GM23338 (cell line): ENCODE data around the gene AIG1. TPM values are rescaled to one million over a fixed set of nuclear protein-coding genes. Genes with fewer than 3 reads are reported as not detected.

Source experiments
- ATAC-seq: fragments of 200-7000 bp; cut with Tn5 transposase; 3 replicates; pipeline ENCODE4 v1.9.1; 2020
- DNase-seq: peaks from one replicate; pipeline ENCODE4 v3.0.0-alpha.2; 2015; ENCODE audit warnings: low spot score
- H2AFZ ChIP-seq: fragments of 200-600 bp; sonication (generic); 2 replicates; pipeline ENCODE4 v1.8.0; 2016; ENCODE audit warnings: antibody characterized with exemption, mild to moderate bottlenecking, moderate library complexity
- H3F3A ChIP-seq: fragments of 200-600 bp; sonication (generic); replicated peaks from 2 replicates; pipeline ENCODE4 v1.8.0; 2017; ENCODE audit warnings: antibody characterized with exemption, mixed run types, low read depth
- H3K27ac ChIP-seq: fragments of 200-600 bp; sonication (generic); 2 replicates; pipeline ENCODE4 v1.6.1; 2016; ENCODE audit warnings: low read depth
- H3K27me3 ChIP-seq: fragments of 200-600 bp; sonication (generic); 2 replicates; pipeline ENCODE4 v1.8.0; 2016; ENCODE audit warnings: mild to moderate bottlenecking, mixed run types, moderate library complexity; ENCODE audit not compliant: insufficient read depth
- H3K36me3 ChIP-seq: fragments of 200-600 bp; sonication (generic); 2 replicates; pipeline ENCODE4 v1.8.0; 2016; ENCODE audit warnings: mild to moderate bottlenecking; ENCODE audit not compliant: insufficient read depth
- H3K4me1 ChIP-seq: fragments of 200-600 bp; sonication (generic); 2 replicates; pipeline ENCODE4 v1.8.0; 2016; ENCODE audit warnings: mild to moderate bottlenecking, moderate library complexity; ENCODE audit not compliant: insufficient read depth
- H3K4me2 ChIP-seq: fragments of 200-600 bp; sonication (generic); 2 replicates; pipeline ENCODE4 v1.7.1; 2017; ENCODE audit warnings: mixed run types
- H3K4me3 ChIP-seq: fragments of 200-600 bp; sonication (generic); 2 replicates; pipeline ENCODE4 v1.6.1; 2016; ENCODE audit warnings: mixed run types
- H3K79me2 ChIP-seq: fragments of 200-600 bp; sonication (generic); replicated peaks from 2 replicates; pipeline ENCODE4 v1.8.0; 2017; ENCODE audit warnings: mild to moderate bottlenecking; ENCODE audit not compliant: insufficient read depth
- H3K9me2 ChIP-seq: fragments of 200-600 bp; sonication (generic); 2 replicates; pipeline ENCODE4 v1.8.0; 2017; ENCODE audit not compliant: insufficient read depth
- H4K20me1 ChIP-seq: fragments of 200-600 bp; sonication (generic); replicated peaks from 2 replicates; pipeline ENCODE4 v1.8.0; 2017; ENCODE audit warnings: mild to moderate bottlenecking; ENCODE audit not compliant: insufficient read depth
- H3K27ac Mint-ChIP-seq: 2 replicates; pipeline ENCODE4 v1.8.0; 2020; ENCODE audit warnings: inconsistent platforms, mild to moderate bottlenecking, moderate library complexity, mixed read lengths
- H3K27me3 Mint-ChIP-seq: 3 replicates; pipeline ENCODE4 v1.8.0; 2022; ENCODE audit warnings: low read depth, mild to moderate bottlenecking, moderate library complexity, mixed read lengths, inconsistent platforms; ENCODE audit not compliant: insufficient read depth, poor library complexity
- H3K36me3 Mint-ChIP-seq: 3 replicates; pipeline ENCODE4 v1.8.0; 2021; ENCODE audit warnings: low read depth, mild to moderate bottlenecking, inconsistent platforms, moderate library complexity, mixed read lengths
- H3K4me1 Mint-ChIP-seq: 3 replicates; pipeline ENCODE4 v1.8.0; 2020; ENCODE audit warnings: mild to moderate bottlenecking, inconsistent platforms, mixed read lengths
- H3K4me3 Mint-ChIP-seq: 3 replicates; pipeline ENCODE4 v1.8.0; 2021; ENCODE audit warnings: moderate library complexity, mild to moderate bottlenecking, inconsistent platforms, mixed read lengths
- H3K9me3 Mint-ChIP-seq: 3 replicates; pipeline ENCODE4 v1.8.0; 2020; ENCODE audit warnings: moderate library complexity, mild to moderate bottlenecking, inconsistent platforms, mixed read lengths
- CREB1 ChIP-seq: fragments of 250-450 bp; sonication (Bioruptor Pico); IDR thresholded peaks from 2 replicates; pipeline ENCODE4 v1.5.0; 2020; ENCODE audit warnings: low read depth, mild to moderate bottlenecking, moderate library complexity
- ETS1 ChIP-seq: IDR thresholded peaks from 2 replicates; pipeline ENCODE4 v1.6.1; 2016; ENCODE audit warnings: antibody characterized with exemption
- EZH2 ChIP-seq: fragments of 200-600 bp; sonication (generic); IDR thresholded peaks from one replicate; pipeline ENCODE4 v1.8.0; 2017; ENCODE audit warnings: antibody characterized with exemption, mild to moderate bottlenecking, low read depth; ENCODE audit not compliant: unreplicated experiment
- EZH2phosphoT487 ChIP-seq: fragments of 200-600 bp; sonication (generic); IDR thresholded peaks from one replicate; pipeline ENCODE4 v1.8.1; 2018; ENCODE audit warnings: antibody characterized with exemption; ENCODE audit not compliant: unreplicated experiment
- JUNB ChIP-seq: IDR thresholded peaks from one replicate; pipeline ENCODE4 v1.6.1; 2016; ENCODE audit warnings: antibody characterized with exemption; ENCODE audit not compliant: unreplicated experiment
- NANOG ChIP-seq: IDR thresholded peaks from 2 replicates; pipeline ENCODE4 v1.6.1; 2016; ENCODE audit warnings: antibody characterized with exemption, borderline replicate concordance
- POLR2AphosphoS5 ChIP-seq: IDR thresholded peaks from 2 replicates; pipeline ENCODE4 v1.6.1; 2016; ENCODE audit warnings: antibody characterized with exemption, low read depth
- STAT1 ChIP-seq: IDR thresholded peaks from one replicate; pipeline ENCODE4 v1.6.1; 2016; ENCODE audit warnings: antibody characterized with exemption; ENCODE audit not compliant: unreplicated experiment
- ZNF114 ChIP-seq: fragments of 250-450 bp; sonication (Bioruptor Pico); IDR thresholded peaks from 2 replicates; pipeline ENCODE4 v1.5.0; 2020; ENCODE audit warnings: mild to moderate bottlenecking, moderate library complexity
- ZNF331 ChIP-seq: fragments of 250-450 bp; sonication (Bioruptor Pico); IDR thresholded peaks from 2 replicates; pipeline ENCODE4 v1.5.0; 2020; ENCODE audit warnings: low read depth, mild to moderate bottlenecking, moderate library complexity
- polyA plus RNA-seq: library from polyadenylated mRNA; unstranded; fragments of >200 nt; fragmentation: Nextera tagmentation; extraction: Ambion mirVana; gene quantifications from 2 replicates; pipeline ENCODE4 v1.2.1, GENCODE V29; 2016
- total RNA-seq: library from RNA; depleted of rRNA; stranded (reverse); fragments of >200 nt; shearing (Covaris generic); gene quantifications from 2 replicates; pipeline ENCODE4 v1.2.3, GENCODE V29; 2014

The AIG1 gene
- total and polyA plus RNA-seq, 2 experiments from 2014 or later = 65.2 to 88.4 TPM

GRCh38 chr6:143151381-143151780 lies 90.7 kb downstream of the AIG1 start:
- Histone ChIP-seq H3K27ac (no peak overlapping the region), H3K36me3 (no peaks in the 10 kb centered on the region), H3K27me3 (no peaks in the 10 kb centered on the region), H3K9me2 (no peaks in the 10 kb centered on the region), H3K79me2 (0 out of 2 replicates have a peak, but pooled peaks cover 2% of the 10 kb centered on the region), H4K20me1 (peaks cover 3% of the 10 kb centered on the region; the same call in 1 of the 2 replicates), H3K4me2 (no peak overlapping the region), H2AFZ (no peak overlapping the region), H3F3A (no peaks in the 10 kb centered on the region), H3K4me1 (no peaks in the 10 kb centered on the region), H3K4me3 (no peak overlapping the region)
- no peaks in the 10 kb centered on the region for H3K4me1 Mint-ChIP-seq
- no peak for ATAC-seq
- H3K4me3 Mint-ChIP-seq = no peak overlapping the region
- H3K36me3 Mint-ChIP-seq = peaks cover 14% of the 10 kb centered on the region; the same call in 2 of the 3 replicates
- no peaks in the 10 kb centered on the region for H3K27me3 Mint-ChIP-seq
- H3K9me3 Mint-ChIP-seq = no peaks in the 10 kb centered on the region
- TF ChIP-seq STAT1 = no peak
- no peak for TF ChIP-seq JUNB
- no peak for TF ChIP-seq EZH2phosphoT487
- no peak for TF ChIP-seq EZH2
- no peak for TF ChIP-seq ETS1
- no peak for TF ChIP-seq ZNF331 (CRISPR knock-in tag)
- no peak for TF ChIP-seq POLR2AphosphoS5
- no peak overlapping the region for H3K27ac Mint-ChIP-seq
- no peak for DNase-seq

DNA sequence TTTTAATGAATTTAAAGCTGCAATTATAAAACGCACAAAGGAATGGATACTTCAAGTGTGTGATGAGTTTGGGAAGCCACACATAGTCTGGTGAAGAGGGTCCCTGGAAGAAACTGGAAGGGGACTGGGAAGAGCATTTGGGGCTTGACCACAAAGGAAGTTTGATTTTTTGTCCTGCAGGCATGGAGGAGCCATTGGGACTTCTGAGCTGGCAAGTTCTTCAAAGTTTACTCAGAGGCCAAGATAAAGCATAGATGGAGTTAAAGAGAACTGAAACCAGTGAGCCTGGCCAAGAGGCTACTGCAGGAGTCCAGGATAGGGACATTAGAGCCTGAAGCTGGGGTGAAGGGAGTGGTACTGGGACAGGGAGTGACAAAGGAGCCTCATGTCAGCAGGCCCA lies 95.0 kb downstream of the AIG1 start:
- Mint-ChIP-seq H3K27ac (no peak overlapping the region), H3K4me3 (no peak overlapping the region), H3K9me3 (no peaks in the 10 kb centered on the region), H3K27me3 (no peaks in the 10 kb centered on the region), H3K36me3 (no peaks in the 10 kb centered on the region), H3K4me1 (no peaks in the 10 kb centered on the region)
- H3K9me2 ChIP-seq = no peaks in the 10 kb centered on the region
- no peaks in the 10 kb centered on the region for H3K36me3 ChIP-seq
- TF ChIP-seq ZNF331 (CRISPR knock-in tag) (no peak), EZH2phosphoT487 (no peak), JUNB (no peak)
- H3F3A ChIP-seq = no peaks in the 10 kb centered on the region
- peaks cover 3% of the 10 kb centered on the region; the same call in 1 of the 2 replicates for H4K20me1 ChIP-seq
- H3K27ac ChIP-seq = no peak overlapping the region
- no peaks in the 10 kb centered on the region for H3K27me3 ChIP-seq
- no peak overlapping the region for H2AFZ ChIP-seq
- H3K4me2 ChIP-seq = no peak overlapping the region
- 0 out of 2 replicates have a peak, but pooled peaks cover 2% of the 10 kb centered on the region for H3K79me2 ChIP-seq
- H3K4me1 ChIP-seq = no peaks in the 10 kb centered on the region
- DNase-seq (no peak), ATAC-seq (no peak)
- no peak overlapping the region for H3K4me3 ChIP-seq

- Mint-ChIP-seq H3K27me3 (no peaks in the 10 kb centered on the region), H3K27ac (no peak overlapping the region), H3K36me3 (no peaks in the 10 kb centered on the region), H3K4me3 (no peak overlapping the region), H3K9me3 (no peaks in the 10 kb centered on the region), H3K4me1 (no peaks in the 10 kb centered on the region)
- no peak overlapping the region for H3K27ac ChIP-seq
- H3F3A ChIP-seq = no peaks in the 10 kb centered on the region
- no peaks in the 10 kb centered on the region for H3K27me3 ChIP-seq
- ATAC-seq (no peak), DNase-seq (no peak)
- no peak overlapping the region for H3K4me2 ChIP-seq
- H4K20me1 ChIP-seq = 0 out of 2 replicates have a peak, but pooled peaks cover 3% of the 10 kb centered on the region
- H3K4me3 ChIP-seq = no peak overlapping the region
- 0 out of 2 replicates have a peak, but pooled peaks cover 2% of the 10 kb centered on the region for H3K79me2 ChIP-seq
- H3K36me3 ChIP-seq = no peaks in the 10 kb centered on the region
- H2AFZ ChIP-seq = no peak overlapping the region
- H3K9me2 ChIP-seq = no peaks in the 10 kb centered on the region
- 0 out of 2 replicates have a peak, but pooled peaks cover 4% of the 10 kb centered on the region for H3K4me1 ChIP-seq
- TF ChIP-seq STAT1 = no peak
- TF ChIP-seq POLR2AphosphoS5 = no peak
- no peak for TF ChIP-seq EZH2
- no peak for TF ChIP-seq ZNF114 (CRISPR knock-in tag)
- no peak for TF ChIP-seq CREB1 (CRISPR knock-in tag)
- no peak for TF ChIP-seq ETS1
- no peak for TF ChIP-seq NANOG
Measured at GRCh38 chr6:143157131-143157530, 96.4 kb downstream of the AIG1 start.
